KG1 (cell line): ENCODE data around the gene TMEFF2.
"Not testable (repeated sequence)": the region's sequence is repeated elsewhere in the genome, so short reads cannot be mapped to it uniquely, and the experiment has no call there.

Experiments used
- DNase-seq: peaks from one replicate; lab custom pipeline; 2025; lab: John Stamatoyannopoulos, UW

The TMEFF2 gene

GRCh38 chr2:192183296-192183695 is 11.4 kb downstream of the TMEFF2 start:
- no peak for DNase-seq

- DNase-seq = no peak
Measured at GRCh38 chr2:192166946-192167345, 27.8 kb downstream of the TMEFF2 start.

- DNase-seq = no peak
Measured at GRCh38 chr2:192165842-192166241, 28.9 kb downstream of the TMEFF2 start.

DNA sequence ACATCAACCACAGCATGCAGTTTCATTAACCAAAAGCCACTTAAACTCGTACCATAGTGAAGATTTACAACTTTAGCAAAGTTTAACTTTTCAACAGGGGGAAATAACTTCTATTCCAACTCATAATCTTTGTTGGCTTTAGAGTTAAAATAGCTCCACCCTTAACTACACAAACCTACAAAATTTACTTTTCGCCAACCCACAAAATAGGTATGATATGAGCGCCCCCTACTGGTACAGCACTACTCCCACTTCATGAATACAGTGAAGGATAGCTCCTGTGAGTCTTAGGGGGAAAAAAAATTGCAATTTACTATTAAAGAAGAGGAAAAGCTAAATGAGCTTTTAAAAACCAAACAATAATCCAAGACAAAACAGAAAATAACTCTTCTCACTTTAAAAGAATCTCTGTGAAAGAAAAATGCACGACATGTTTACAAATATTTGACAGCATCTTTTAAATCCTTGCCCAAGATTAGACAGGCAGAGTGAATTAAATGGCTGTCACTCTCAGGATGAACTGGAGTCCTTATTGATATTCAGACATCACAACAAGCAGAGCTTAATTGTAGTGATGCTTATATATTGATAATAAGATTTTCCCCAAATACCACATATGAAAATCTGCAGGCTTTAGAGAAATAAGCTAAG is 32.2 kb downstream of the TMEFF2 start:
- DNase-seq = peak; percentile 38

- no peak for DNase-seq
Measured at GRCh38 chr2:192161656-192162290, 33.0 kb downstream of the TMEFF2 start.

- no peak for DNase-seq
Measured at GRCh38 chr2:192159736-192160135, 35.0 kb downstream of the TMEFF2 start.

- no peak for DNase-seq
Measured at GRCh38 chr2:192159208-192159607, 35.5 kb downstream of the TMEFF2 start.

DNA sequence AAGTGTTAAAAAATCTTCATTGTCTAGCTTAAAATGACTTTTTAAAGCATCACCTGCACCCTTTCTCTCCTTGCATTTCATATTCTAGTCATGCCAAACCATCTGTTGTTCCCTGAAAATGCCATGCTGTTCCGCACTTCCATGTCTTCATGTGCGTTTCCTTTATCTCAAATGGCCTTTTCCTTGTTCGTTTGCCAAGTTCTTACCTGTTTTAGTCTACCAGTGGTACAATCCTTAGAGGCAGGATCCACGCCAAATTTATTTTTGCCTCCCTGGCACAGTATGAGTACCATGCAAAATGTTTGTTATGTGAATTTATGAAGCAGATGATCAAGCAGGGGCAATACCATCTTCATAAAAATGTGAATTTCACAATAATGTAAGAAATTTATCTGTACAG is 37.0 kb downstream of the TMEFF2 start:
- no peak for DNase-seq

DNA sequence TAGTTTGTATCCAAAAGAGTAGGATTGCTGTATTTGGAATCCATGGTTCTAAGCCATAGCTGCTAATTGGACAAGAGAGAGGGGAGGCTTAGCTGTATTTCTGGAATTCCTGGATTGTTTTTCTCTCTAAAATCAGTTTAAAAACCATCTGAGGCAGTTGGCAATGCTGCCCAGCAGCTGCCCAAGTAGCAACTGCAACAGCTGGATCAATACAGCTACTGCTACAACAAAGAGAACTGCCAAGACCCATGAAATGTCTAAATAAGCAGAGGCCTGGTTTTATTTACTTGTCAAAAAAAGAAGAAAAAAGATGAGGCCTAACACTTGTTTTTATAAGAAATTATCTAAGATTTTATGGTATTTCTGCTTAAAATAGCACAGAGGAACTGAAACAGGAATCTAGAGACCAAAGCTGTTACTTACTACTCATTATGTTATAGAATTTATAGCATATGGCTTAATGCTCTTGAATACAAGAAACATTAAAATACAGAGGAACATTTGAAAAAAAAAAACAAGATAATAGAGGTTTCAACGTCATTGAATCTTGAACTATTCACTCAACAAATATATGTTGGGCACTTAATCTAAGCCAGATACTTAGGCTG is 39.1 kb downstream of the TMEFF2 start:
- no peak for DNase-seq

DNA sequence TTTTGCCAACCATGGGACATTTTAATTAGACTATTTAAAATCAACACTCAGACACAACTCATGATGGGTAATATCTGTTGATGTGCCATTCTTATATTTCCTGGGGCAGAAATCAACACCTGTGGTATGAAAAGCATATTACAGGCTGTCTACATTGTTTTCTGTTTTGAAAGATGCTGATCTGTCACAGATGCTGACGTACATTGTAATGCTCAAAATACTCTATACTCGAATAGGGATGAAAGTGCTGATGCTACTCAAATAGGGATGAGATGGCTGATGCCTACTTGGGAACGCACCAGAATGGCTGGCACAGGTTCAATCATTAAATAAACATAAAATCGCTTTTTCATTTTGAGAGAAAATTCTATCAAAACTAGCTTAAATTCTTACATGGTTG is 41.2 kb downstream of the TMEFF2 start:
- DNase-seq = no peak

DNA sequence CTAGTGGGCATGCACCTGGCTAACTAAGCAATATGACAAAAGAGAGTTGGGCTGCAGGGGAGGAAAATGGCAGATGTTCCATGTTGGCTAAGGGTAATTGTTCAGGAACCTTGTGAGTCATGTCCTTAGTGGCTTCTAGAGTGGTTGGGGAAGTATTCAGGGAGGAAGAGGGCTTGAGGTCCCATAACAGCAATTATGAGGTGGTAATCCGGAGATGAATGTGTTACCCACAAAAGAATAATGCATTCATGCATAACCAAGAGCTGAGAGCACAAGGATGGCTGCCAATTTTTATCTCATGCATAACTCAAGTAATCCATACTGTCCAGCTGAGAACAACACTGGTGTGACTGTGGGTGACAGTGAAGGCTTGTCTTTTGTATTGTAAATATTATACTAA is 42.9 kb downstream of the TMEFF2 start:
- no peak for DNase-seq

DNA sequence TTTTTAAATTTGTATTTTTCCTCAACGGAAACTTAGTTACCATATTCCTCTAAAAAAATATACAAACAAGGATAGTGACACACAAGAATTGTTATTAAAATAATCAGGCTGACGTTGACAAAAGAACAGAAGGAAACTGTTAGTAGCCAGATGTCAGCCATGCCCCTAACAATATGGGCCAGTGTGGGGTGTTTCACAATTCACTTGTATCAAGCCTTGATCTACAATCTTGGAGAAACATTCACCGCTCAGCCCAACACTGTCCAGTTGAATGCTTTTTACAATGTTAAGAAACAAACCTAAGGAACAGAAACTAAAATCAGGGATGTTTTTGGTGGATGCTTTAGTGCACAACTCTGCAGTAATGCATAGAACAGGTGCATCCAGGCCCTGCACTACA is 44.6 kb downstream of the TMEFF2 start:
- no peak for DNase-seq

- no peak for DNase-seq
Measured at GRCh38 chr2:192148620-192149321, 46.0 kb downstream of the TMEFF2 start.

GRCh38 chr2:192148241-192148619 is 46.5 kb downstream of the TMEFF2 start:
- no peak for DNase-seq

DNA sequence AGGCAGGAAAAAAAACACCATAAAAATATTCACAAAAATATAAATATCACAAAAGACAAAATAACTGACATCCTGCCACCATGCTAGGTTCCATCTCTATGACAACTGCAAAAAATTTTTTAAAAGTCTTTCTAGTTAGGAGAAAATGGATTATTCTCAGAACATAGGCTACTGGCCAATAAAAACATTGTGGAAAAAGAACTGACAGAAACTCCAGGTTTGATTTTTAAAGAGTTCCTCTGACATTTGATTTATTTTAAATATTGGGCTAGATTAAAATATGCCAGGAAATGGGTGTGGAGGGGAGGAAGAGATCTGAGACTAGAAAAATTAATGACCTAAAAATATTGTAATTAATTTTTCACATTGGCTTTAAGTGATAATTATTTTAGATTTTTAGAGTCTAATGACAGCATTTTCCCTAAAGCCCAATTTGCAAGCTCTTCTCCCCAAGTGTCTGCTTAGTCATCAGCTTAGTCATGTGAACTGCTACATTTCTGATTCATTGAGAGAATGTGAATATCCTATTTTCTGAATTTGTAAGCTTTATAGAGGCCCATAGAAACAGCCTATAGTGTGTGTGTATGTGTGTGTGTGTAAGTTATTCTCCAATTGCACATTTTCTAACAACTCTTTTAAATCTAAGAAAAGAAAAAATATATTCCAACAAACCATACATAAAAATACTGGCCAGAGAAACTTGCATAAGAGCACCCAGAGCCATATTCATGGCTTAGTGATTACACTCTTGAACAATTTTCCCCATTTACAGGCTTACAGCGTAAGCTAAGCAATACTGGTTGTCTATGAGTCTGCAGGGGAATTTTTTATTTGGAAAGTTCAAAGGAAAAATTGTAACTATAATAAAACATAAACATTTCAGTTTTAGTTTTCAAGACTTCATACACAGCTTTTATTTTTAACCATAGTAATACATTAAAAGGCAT is 48.4 kb downstream of the TMEFF2 start:
- no peak for DNase-seq

DNA sequence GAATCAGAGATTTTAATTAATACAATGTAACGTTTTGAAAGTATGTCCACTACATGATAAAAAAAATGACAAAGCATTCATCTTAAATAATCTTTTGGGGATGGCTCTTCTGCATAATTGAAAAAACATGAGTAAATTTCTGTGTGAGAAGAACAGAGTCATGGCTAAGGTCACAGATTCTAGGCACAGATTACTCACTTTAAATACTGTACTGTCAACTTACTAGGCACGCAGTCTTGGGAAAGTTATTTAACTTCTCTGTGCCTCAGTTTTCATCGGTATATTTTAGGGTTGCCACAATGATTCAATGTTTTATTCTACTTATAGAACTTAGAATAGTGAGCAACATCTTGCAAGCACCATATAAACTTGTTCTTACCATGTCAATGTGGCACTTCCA is 49.2 kb downstream of the TMEFF2 start:
- DNase-seq = no peak

GRCh38 chr2:192140236-192140839 is 54.4 kb downstream of the TMEFF2 start:
- no peak for DNase-seq

- DNase-seq = no peak
Measured at GRCh38 chr2:192139813-192140212, 54.9 kb downstream of the TMEFF2 start.

GRCh38 chr2:192137451-192137850 is 57.3 kb downstream of the TMEFF2 start:
- no peak for DNase-seq

GRCh38 chr2:192132604-192133003 is 62.1 kb downstream of the TMEFF2 start:
- DNase-seq = not testable (repeated sequence)

DNA sequence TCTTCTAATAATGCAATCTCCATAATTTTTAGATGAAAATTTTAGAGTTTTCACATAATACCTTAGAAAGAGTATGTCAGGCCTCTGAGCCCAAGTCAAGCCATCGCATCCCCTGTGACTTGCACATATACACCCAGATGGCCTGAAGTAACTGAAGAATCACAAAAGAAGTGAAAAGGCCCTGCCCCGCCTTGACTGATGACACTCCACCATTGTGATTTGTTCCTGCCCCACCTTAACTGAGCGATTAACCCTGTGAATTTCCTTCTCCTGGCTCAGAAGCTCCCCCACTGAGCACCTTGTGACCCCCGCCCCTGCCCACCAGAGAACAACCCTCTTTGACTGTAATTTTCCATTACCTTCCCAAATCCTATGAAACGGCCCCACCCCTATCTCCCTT is 64.4 kb downstream of the TMEFF2 start:
- DNase-seq = not testable (repeated sequence)
